ENCODE measurements around the gene FRMD4A. TPM values are rescaled to one million over a fixed set of nuclear protein-coding genes. Genes with fewer than 3 reads are reported as not detected.
"Not testable (repeated sequence)": the region's sequence is repeated elsewhere in the genome, so short reads cannot be mapped to it uniquely, and the experiment has no call there.

Gene FRMD4A
- total and polyA plus RNA-seq, 11 donors: 12.2 to 58.1 (median 28.1) TPM

GRCh38 chr10:13904064-13904463 lies 426.7 kb downstream of the FRMD4A start:
- Histone ChIP-seq H3K4me1 (peaks cover 0 to 16% (median 0%) of the 10 kb centered on the region in 12 donors), H3K27me3 (no peaks in the 10 kb centered on the region), H3K4me3 (no peak overlapping the region), H3K9me3 (no peaks in the 10 kb centered on the region), H3K27ac (no peak overlapping the region), H3K36me3 (no peaks in the 10 kb centered on the region)
- no peak for TF ChIP-seq CTCF (IDR thresholded peaks at IDR 0.05)
- no peak for TF ChIP-seq POLR2A (IDR thresholded peaks at IDR 0.05)
- peak in 1 of 5 donors; percentile 25 for DNase-seq
- ATAC-seq: peak in 3 of 4 donors; percentile 7 to 22 (median 20)
- WGBS, 4 donors: 48 to 54% (median 50%) methylated on average over 16 of the region's 16 CpGs
- intact Hi-C loops (cut with DNase I): no loop called here

GRCh38 chr10:13902868-13903587 lies 427.7 kb downstream of the FRMD4A start:
- WGBS, 4 donors: 96 to 97% (median 96%) methylated on average over 6 of the region's 6 CpGs
- H3K4me1 ChIP-seq: peaks cover 0 to 12% (median 0%) of the 10 kb centered on the region in 12 donors
- ATAC-seq: no peak
- intact Hi-C loops (cut with DNase I): no loop called here
- no peak overlapping the region for H3K27ac ChIP-seq
- no peak overlapping the region for H3K4me3 ChIP-seq
- TF ChIP-seq CTCF (IDR thresholded peaks at IDR 0.05) (no peak), POLR2A (IDR thresholded peaks at IDR 0.05) (no peak)
- H3K36me3 ChIP-seq: no peaks in the 10 kb centered on the region
- no peak for DNase-seq
- no peaks in the 10 kb centered on the region for H3K27me3 ChIP-seq
- no peaks in the 10 kb centered on the region for H3K9me3 ChIP-seq

GRCh38 chr10:13899941-13900340 lies 430.8 kb downstream of the FRMD4A start:
- H3K27ac ChIP-seq: no peak overlapping the region
- peaks cover 0 to 5% (median 0%) of the 10 kb centered on the region in 12 donors for H3K9me3 ChIP-seq
- DNase-seq (no peak), ATAC-seq (no peak)
- H3K36me3 ChIP-seq: no peaks in the 10 kb centered on the region
- no peak overlapping the region for H3K4me3 ChIP-seq
- TF ChIP-seq CTCF (IDR thresholded peaks at IDR 0.05) (no peak), POLR2A (IDR thresholded peaks at IDR 0.05) (no peak)
- peaks cover 0 to 12% (median 0%) of the 10 kb centered on the region in 12 donors for H3K4me1 ChIP-seq
- peaks cover 0 to 4% (median 0%) of the 10 kb centered on the region in 9 donors for H3K27me3 ChIP-seq
- 80 to 96% (median 95%) methylated on average over 3 of the region's 3 CpGs for WGBS, 4 donors
- intact Hi-C loops (cut with DNase I): loop anchor here in 2 of 10 donors (10.0 kb wide), 1 partner anchor 105 kb away; no protein-coding TSS in a partner anchor

- not testable (repeated sequence) for H3K9me3 ChIP-seq
- 92 to 100% (median 95%) methylated on average over 1 of the region's 1 CpG for WGBS, 4 donors
Observed at GRCh38 chr10:13896146-13896545, 434.6 kb downstream of the FRMD4A start.

More at GRCh38 chr10:13896146-13896545, 434.6 kb downstream of the FRMD4A start:
- not testable (repeated sequence) for H3K36me3 ChIP-seq, H3K4me3 ChIP-seq, ATAC-seq, H3K27ac ChIP-seq, DNase-seq
- H3K27me3 ChIP-seq: peaks cover 0 to 21% (median 0%) of the 10 kb centered on the region in 9 donors
- peaks cover 0 to 20% (median 10%) of the 10 kb centered on the region in 12 donors for H3K4me1 ChIP-seq
- intact Hi-C loops (cut with DNase I): loop anchor here in 2 of 10 donors (10.0 kb wide), 1 partner anchor 101 kb away; no protein-coding TSS in a partner anchor

Measured in heart left ventricle (tissue), 16 donors.